NCI-H1930 (cell line): Measurements from ENCODE around the gene TASP1.
"Not testable (repeated sequence)": the region's sequence is repeated elsewhere in the genome, so short reads cannot be mapped to it uniquely, and the experiment has no call there.

Experiments
- DNase-seq, 2 experiments: peaks; one replicate each; lab custom pipeline; 2025; lab: John Stamatoyannopoulos, UW

TASP1 gene

GRCh38 chr20:13397300-13397724 lies 241.4 kb downstream of the TASP1 start:
- no peak for DNase-seq

GRCh38 chr20:13396826-13397225 lies 241.9 kb downstream of the TASP1 start:
- DNase-seq, result no peak

GRCh38 chr20:13396022-13396421 lies 242.7 kb downstream of the TASP1 start:
- no peak for DNase-seq

GRCh38 chr20:13395232-13395631 lies 243.5 kb downstream of the TASP1 start:
- no peak for DNase-seq

- DNase-seq, result no peak
These were observed 246.3 kb downstream of the TASP1 start for GRCh38 chr20:13392391-13392790.

GRCh38 chr20:13389115-13389514 lies 249.6 kb downstream of the TASP1 start:
- no peak for DNase-seq

GRCh38 chr20:13384132-13384531 lies 254.6 kb downstream of the TASP1 start:
- no peak for DNase-seq

- DNase-seq, result no peak
These were observed 255.9 kb downstream of the TASP1 start for GRCh38 chr20:13382786-13383185.

GRCh38 chr20:13380497-13381229 lies 258.1 kb downstream of the TASP1 start:
- DNase-seq, result not testable (repeated sequence)

- no peak for DNase-seq
These were observed 265.3 kb downstream of the TASP1 start for GRCh38 chr20:13373400-13373799.

GRCh38 chr20:13364278-13365170 lies 274.2 kb downstream of the TASP1 start:
- no peak for DNase-seq

- DNase-seq, result no peak
These were observed 275.3 kb downstream of the TASP1 start for GRCh38 chr20:13363473-13363872.

- not testable (repeated sequence) for DNase-seq
These were observed 276.6 kb downstream of the TASP1 start for GRCh38 chr20:13362165-13362564.

- DNase-seq, result not testable (repeated sequence)
These were observed 279.8 kb downstream of the TASP1 start for GRCh38 chr20:13358936-13359335.

- DNase-seq, result not testable (repeated sequence)
These were observed 280.9 kb downstream of the TASP1 start for GRCh38 chr20:13357782-13358181.

GRCh38 chr20:13356591-13356990 lies 282.1 kb downstream of the TASP1 start:
- DNase-seq, result no peak

- no peak for DNase-seq
These were observed 282.7 kb downstream of the TASP1 start for GRCh38 chr20:13355941-13356486.

GRCh38 chr20:13355411-13355810 lies 283.3 kb downstream of the TASP1 start:
- DNase-seq, result no peak

GRCh38 chr20:13353261-13353945 lies 285.3 kb downstream of the TASP1 start:
- no peak for DNase-seq

GRCh38 chr20:13349235-13349604 lies 289.5 kb downstream of the TASP1 start:
- DNase-seq, result no peak

GRCh38 chr20:13348311-13349234 lies 290.2 kb downstream of the TASP1 start:
- DNase-seq, result no peak
